CD14-positive monocyte (primary cell): Measurements from ENCODE around the gene PPP2R1A. TPM values are rescaled to one million over a fixed set of nuclear protein-coding genes. Genes with fewer than 3 reads are reported as not detected.
A peak's percentile ranks its signal among the peaks of the same experiment; 100 is the strongest.

Source experiments
- DNase-seq, 3 donors: peaks; one replicate each; pipeline ENCODE4 v3.0.0-alpha.2; 2011 to 2022
- H2AFZ ChIP-seq: 2 replicates; pipeline ENCODE4 v1.6.0; 2012; ENCODE audit warnings: mild to moderate bottlenecking, low read depth, low read length, inconsistent platforms; ENCODE audit not compliant: insufficient read depth, poor library complexity, severe bottlenecking
- H3K27ac ChIP-seq, 2 donors: 1 replicate in 1 of 2; 2 replicates in 1 of 2; pipeline ENCODE4 v1.5.1; 2012 to 2013; ENCODE audit warnings: low read length in 2 of 2, control low read depth in 1 of 2, inconsistent platforms in 1 of 2, low read depth in 1 of 2, mild to moderate bottlenecking in 1 of 2
- H3K27me3 ChIP-seq, 2 donors: one replicate each; pipeline versions ENCODE4 v1.6.0 to v1.6.1; 2011 to 2013; ENCODE audit warnings: low read length in 2 of 2; ENCODE audit not compliant: control insufficient read depth in 2 of 2, insufficient read depth in 2 of 2
- H3K36me3 ChIP-seq, 2 donors: replicated peaks in 1 of 2; 1 replicate in 1 of 2; 2 replicates in 1 of 2; pipeline versions ENCODE4 v1.5.1 to v1.6.1; 2012 to 2013; ENCODE audit warnings: low read length in 2 of 2, control low read depth in 1 of 2, inconsistent platforms in 1 of 2, mild to moderate bottlenecking in 1 of 2; ENCODE audit not compliant: insufficient read depth in 2 of 2, control insufficient read depth in 1 of 2
- H3K4me1 ChIP-seq, 2 donors: 1 replicate in 1 of 2; 2 replicates in 1 of 2; pipeline versions ENCODE4 v1.5.1 to v1.6.1; 2012 to 2013; ENCODE audit warnings: low read length in 2 of 2, control low read depth in 1 of 2, inconsistent platforms in 1 of 2, mild to moderate bottlenecking in 1 of 2, moderate library complexity in 1 of 2; ENCODE audit not compliant: insufficient read depth in 2 of 2, control insufficient read depth in 1 of 2
- H3K4me2 ChIP-seq: replicated peaks from 2 replicates; pipeline ENCODE3; 2012; ENCODE audit warnings: low read length, moderate library complexity, mild to moderate bottlenecking; ENCODE audit not compliant: poor library complexity, severe bottlenecking; ENCODE audit errors: extremely low read depth
- H3K4me3 ChIP-seq, 3 experiments: fragments of 200-600 bp in 1 of 3; sonication (generic) in 1 of 3; replicated peaks in 1 of 3; 1 replicate in 2 of 3; 2 replicates in 1 of 3; pipeline ENCODE4 v1.5.1; 2011 to 2013; ENCODE audit warnings: low read length in 3 of 3, mild to moderate bottlenecking in 3 of 3, control low read depth in 2 of 3, low read depth in 2 of 3, inconsistent platforms in 1 of 3, moderate library complexity in 1 of 3
- H3K79me2 ChIP-seq: 2 replicates; pipeline ENCODE4 v1.6.0; 2012; ENCODE audit warnings: mild to moderate bottlenecking, control low read depth, inconsistent platforms, low read length, moderate library complexity; ENCODE audit not compliant: insufficient read depth
- H3K9ac ChIP-seq: 2 replicates; pipeline ENCODE4 v1.6.0; 2017; ENCODE audit warnings: low read length, mild to moderate bottlenecking; ENCODE audit not compliant: insufficient read depth, poor library complexity, severe bottlenecking
- H3K9me3 ChIP-seq, 2 donors: replicated peaks in 1 of 2; 1 replicate in 1 of 2; 2 replicates in 1 of 2; pipeline versions ENCODE4 v1.5.1 to v1.6.1; 2012 to 2013; ENCODE audit warnings: low read length in 2 of 2, control low read depth in 1 of 2; ENCODE audit not compliant: control insufficient read depth in 1 of 2, insufficient read depth in 1 of 2
- H4K20me1 ChIP-seq: 2 replicates; pipeline ENCODE4 v1.6.0; 2012; ENCODE audit warnings: mild to moderate bottlenecking, low read length, control low read depth, moderate library complexity; ENCODE audit not compliant: insufficient read depth
- H3K27ac Mint-ChIP-seq, 7 donors: one replicate each; pipeline ENCODE4 v1.8.0; 2020; ENCODE audit warnings: mild to moderate bottlenecking in 7 of 7, mixed read lengths in 7 of 7, moderate library complexity in 6 of 7, inconsistent platforms in 2 of 7
- H3K27me3 Mint-ChIP-seq, 3 donors: one replicate each; pipeline ENCODE4 v1.8.0; 2021 to 2022; ENCODE audit warnings: low read depth in 3 of 3, mild to moderate bottlenecking in 3 of 3, mixed read lengths in 3 of 3, moderate library complexity in 3 of 3, inconsistent platforms in 1 of 3
- H3K36me3 Mint-ChIP-seq, 2 donors: one replicate each; pipeline ENCODE4 v1.8.0; 2020; ENCODE audit warnings: mixed read lengths in 2 of 2, inconsistent platforms in 1 of 2, mild to moderate bottlenecking in 1 of 2
- H3K4me1 Mint-ChIP-seq: one replicate; pipeline ENCODE4 v1.8.0; 2020; ENCODE audit warnings: mild to moderate bottlenecking, mixed read lengths
- H3K4me3 Mint-ChIP-seq, 2 donors: one replicate each; pipeline ENCODE4 v1.8.0; 2020; ENCODE audit warnings: mild to moderate bottlenecking in 2 of 2, mixed read lengths in 2 of 2, moderate library complexity in 1 of 2
- H3K9me3 Mint-ChIP-seq, 7 donors: one replicate each; pipeline ENCODE4 v1.8.0; 2020 to 2022; ENCODE audit warnings: mixed read lengths in 7 of 7, mild to moderate bottlenecking in 6 of 7, moderate library complexity in 6 of 7, inconsistent platforms in 2 of 7
- WGBS: methylation state at CpG from one replicate; pipeline ENCODE4 v1.1.5; 2013; ENCODE audit warnings: missing lambda C conversion rate; ENCODE audit not compliant: insufficient coverage; 5-methylcytosine and 5-hydroxymethylcytosine counted together
- intact Hi-C, 2 donors: fragments of 100-400 bp; cut with micrococcal nuclease; formaldehyde crosslinking; loops; one replicate each; pipeline versions ENCODE4 v1.15.0 to v1.15.1; 2023
- polyA plus RNA-seq, 3 donors: library from polyadenylated mRNA; depleted of rRNA in 1 of 3; unstranded in 2 of 3; stranded (reverse) in 1 of 3; fragments of 300-500 nt in 2 of 3; fragments of >200 nt in 1 of 3; fragmentation: Illumina TruSeq in 2 of 3; gene quantifications; 1 replicate in 2 of 3; 2 replicates in 1 of 3; pipeline ENCODE4 v1.2.3, GENCODE V29; 2012 to 2021
- TF ChIP-seq, protein P1 (sequence below): fragments of 200-600 bp; IDR thresholded peaks from one replicate; pipeline ENCODE4 v1.8.0; 2022; ENCODE audit warnings: antibody characterized with exemption, mild to moderate bottlenecking

Gene PPP2R1A
- polyA plus RNA-seq, 3 donors: 79.9 to 151 (median 127) TPM

DNA sequence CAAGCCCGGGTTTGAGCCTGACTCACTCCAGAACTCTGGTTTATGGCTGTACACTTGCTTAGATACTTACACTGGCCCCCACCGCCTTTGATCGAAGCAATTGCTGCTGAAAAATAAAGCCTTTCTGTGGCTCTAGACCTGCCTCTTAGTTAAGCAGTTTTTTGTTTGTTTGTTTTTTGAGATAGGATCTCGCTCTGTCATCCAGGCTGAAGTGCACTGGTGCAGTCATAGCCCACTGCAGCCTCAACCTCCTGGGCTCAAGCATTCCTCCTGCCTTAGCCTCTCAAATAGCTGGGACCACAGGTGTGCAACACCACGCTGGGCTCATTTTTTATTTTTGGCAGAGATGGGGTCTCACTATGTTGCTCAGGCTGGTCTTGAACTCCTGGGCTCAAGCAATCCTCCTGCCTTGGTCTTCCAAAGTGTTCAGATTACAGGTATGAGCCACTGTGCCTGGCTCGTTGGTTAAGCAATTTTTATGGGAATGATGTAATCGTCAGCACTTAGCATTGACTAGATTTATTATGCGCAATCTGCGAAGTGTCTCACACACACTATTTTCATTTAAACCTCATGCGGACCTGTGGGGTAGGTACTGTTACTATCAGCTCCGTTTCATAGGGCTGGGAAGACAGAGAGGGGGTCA lies 22.2 kb downstream of the PPP2R1A start:
- Mint-ChIP-seq H3K4me3 (no peak overlapping the region), H3K9me3 (peaks cover 0 to 2% (median 0%) of the 10 kb centered on the region in 7 donors), H3K27ac (peak overlapping the region in 1 of 7 donors; percentile 5), H3K36me3 (peaks cover 86 to 99% of the 10 kb centered on the region in 2 donors), H3K27me3 (no peaks in the 10 kb centered on the region), H3K4me1 (no peaks in the 10 kb centered on the region)
- TF ChIP-seq, protein P1, sequence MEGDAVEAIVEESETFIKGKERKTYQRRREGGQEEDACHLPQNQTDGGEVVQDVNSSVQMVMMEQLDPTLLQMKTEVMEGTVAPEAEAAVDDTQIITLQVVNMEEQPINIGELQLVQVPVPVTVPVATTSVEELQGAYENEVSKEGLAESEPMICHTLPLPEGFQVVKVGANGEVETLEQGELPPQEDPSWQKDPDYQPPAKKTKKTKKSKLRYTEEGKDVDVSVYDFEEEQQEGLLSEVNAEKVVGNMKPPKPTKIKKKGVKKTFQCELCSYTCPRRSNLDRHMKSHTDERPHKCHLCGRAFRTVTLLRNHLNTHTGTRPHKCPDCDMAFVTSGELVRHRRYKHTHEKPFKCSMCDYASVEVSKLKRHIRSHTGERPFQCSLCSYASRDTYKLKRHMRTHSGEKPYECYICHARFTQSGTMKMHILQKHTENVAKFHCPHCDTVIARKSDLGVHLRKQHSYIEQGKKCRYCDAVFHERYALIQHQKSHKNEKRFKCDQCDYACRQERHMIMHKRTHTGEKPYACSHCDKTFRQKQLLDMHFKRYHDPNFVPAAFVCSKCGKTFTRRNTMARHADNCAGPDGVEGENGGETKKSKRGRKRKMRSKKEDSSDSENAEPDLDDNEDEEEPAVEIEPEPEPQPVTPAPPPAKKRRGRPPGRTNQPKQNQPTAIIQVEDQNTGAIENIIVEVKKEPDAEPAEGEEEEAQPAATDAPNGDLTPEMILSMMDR: no peak
- H3K79me2 ChIP-seq: peaks cover 15% of the 10 kb centered on the region
- no peak overlapping the region for H2AFZ ChIP-seq
- H3K4me1 ChIP-seq: no peaks in the 10 kb centered on the region
- no peaks in the 10 kb centered on the region for H3K9me3 ChIP-seq
- no peak overlapping the region for H3K9ac ChIP-seq
- H3K4me3 ChIP-seq: no peak overlapping the region
- intact Hi-C loops: no loop called here
- peaks cover 27% of the 10 kb centered on the region for H4K20me1 ChIP-seq
- 94% methylated on average over 4 of the region's 11 CpGs for WGBS
- DNase-seq: no peak
- no peak overlapping the region for H3K27ac ChIP-seq
- peaks cover 95 to 100% of the 10 kb centered on the region in 2 donors for H3K36me3 ChIP-seq
- H3K4me2 ChIP-seq: no peak overlapping the region
- H3K27me3 ChIP-seq: no peaks in the 10 kb centered on the region

DNA sequence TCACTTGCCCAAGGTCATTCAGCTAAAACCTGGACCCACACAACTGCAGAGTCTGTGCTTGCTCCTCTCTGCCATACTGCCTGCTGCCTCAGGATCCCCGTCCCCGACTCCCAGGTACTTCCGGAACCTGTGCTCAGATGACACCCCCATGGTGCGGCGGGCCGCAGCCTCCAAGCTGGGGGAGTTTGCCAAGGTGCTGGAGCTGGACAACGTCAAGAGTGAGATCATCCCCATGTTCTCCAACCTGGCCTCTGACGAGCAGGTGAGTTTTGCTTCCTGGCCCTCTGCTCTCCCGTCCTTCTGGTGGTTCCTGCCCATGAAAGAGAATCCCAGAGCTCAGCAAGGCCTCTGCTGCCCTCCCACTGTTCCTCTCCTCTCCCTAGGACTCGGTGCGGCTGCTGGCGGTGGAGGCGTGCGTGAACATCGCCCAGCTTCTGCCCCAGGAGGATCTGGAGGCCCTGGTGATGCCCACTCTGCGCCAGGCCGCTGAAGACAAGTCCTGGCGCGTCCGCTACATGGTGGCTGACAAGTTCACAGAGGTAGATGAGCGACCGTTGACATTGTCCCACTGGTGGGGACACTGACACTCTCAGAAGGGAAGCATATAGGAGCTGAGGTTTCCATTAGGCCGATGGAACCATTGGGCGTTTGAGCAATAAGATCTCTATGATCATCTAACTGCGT lies 22.9 kb downstream of the PPP2R1A start:
- Histone ChIP-seq H3K4me2 (no peak overlapping the region), H3K4me1 (no peaks in the 10 kb centered on the region), H3K79me2 (peaks cover 9% of the 10 kb centered on the region), H3K27me3 (no peaks in the 10 kb centered on the region), H3K36me3 (peaks cover 95 to 100% of the 10 kb centered on the region in 2 donors), H3K9ac (no peak overlapping the region), H4K20me1 (peaks cover 20% of the 10 kb centered on the region), H2AFZ (no peak overlapping the region), H3K9me3 (no peaks in the 10 kb centered on the region), H3K4me3 (no peak overlapping the region), H3K27ac (no peak overlapping the region)
- Mint-ChIP-seq H3K36me3 (peaks cover 86 to 100% of the 10 kb centered on the region in 2 donors), H3K27me3 (no peaks in the 10 kb centered on the region), H3K27ac (peak overlapping the region in 1 of 7 donors; percentile 19), H3K4me3 (no peak overlapping the region), H3K9me3 (peaks cover 0 to 2% (median 0%) of the 10 kb centered on the region in 7 donors), H3K4me1 (no peaks in the 10 kb centered on the region)
- WGBS: over 99% methylated on average over 25 of the region's 25 CpGs
- intact Hi-C loops: no loop called here
- DNase-seq: no peak
- TF ChIP-seq, protein P1: no peak
